ENCODE data around the gene GUCY2D. TPM values are rescaled to one million over a fixed set of nuclear protein-coding genes. Genes with fewer than 3 reads are reported as not detected.

The GUCY2D gene
- polyA plus RNA-seq, 1 donor (not counting 4 experiments of a cell fraction or from before 2014, with no cell fraction given) = 0.25 TPM

GRCh38 chr17:7987112-7987893, 15.1 kb upstream of the GUCY2D start:
- Histone ChIP-seq H3K36me3 (ENCODE audit: control insufficient read depth in 2 of 2, extremely low read depth in 1 of 2, insufficient read depth in 2 of 2, low read length in 2 of 2) (no peaks in the 10 kb centered on the region), H3K9me1 (ENCODE audit: control insufficient read depth, extremely low read depth, insufficient read depth, low read length) (no peaks in the 10 kb centered on the region), H2AFZ (ENCODE audit: control insufficient read depth, low read length) (no peak overlapping the region), H3K4me1 (ENCODE audit: control insufficient read depth, extremely low read depth, insufficient read depth, low read length) (peaks cover 13% of the 10 kb centered on the region), H3K27ac (ENCODE audit: control insufficient read depth, insufficient read depth, low read length) (no peak overlapping the region), H3K9ac (ENCODE audit: control insufficient read depth, extremely low read depth, insufficient read depth, low read length) (no peak overlapping the region), H3K9me3 (ENCODE audit: control insufficient read depth, low read depth, low read length) (no peaks in the 10 kb centered on the region), H3K4me3 (ENCODE audit: control insufficient read depth in 2 of 3, extremely low read depth in 1 of 3, insufficient read depth in 2 of 3, low read depth in 1 of 3, low read length in 3 of 3) (no peak overlapping the region), H3K27me3 (ENCODE audit: control insufficient read depth, extremely low read depth, insufficient read depth, low read length) (no peaks in the 10 kb centered on the region), H4K20me1 (ENCODE audit: control insufficient read depth, extremely low read depth, insufficient read depth, low read length) (no peaks in the 10 kb centered on the region), H3K79me2 (ENCODE audit: control insufficient read depth, insufficient read depth, low read length) (no peaks in the 10 kb centered on the region), H3K4me2 (ENCODE audit: control insufficient read depth, extremely low read depth, insufficient read depth, low read depth, low read length) (no peak overlapping the region)
- FAIRE-seq (no peak), DNase-seq (ENCODE audit: low read depth, low spot score) (no peak)
- dilution Hi-C loops (cut with MboI; ENCODE audit: extremely low pct_ligation_motif_present, low sequenced_read_pairs) = no loop called here
- TF ChIP-seq EZH2 (IDR thresholded peaks at IDR 0.05; ENCODE audit: low read length) = no peak

- no peak overlapping the region for H3K4me2 ChIP-seq (ENCODE audit: control insufficient read depth, extremely low read depth, insufficient read depth, low read depth, low read length)
- no peak overlapping the region for H3K4me3 ChIP-seq (ENCODE audit: control insufficient read depth in 2 of 3, extremely low read depth in 1 of 3, insufficient read depth in 2 of 3, low read depth in 1 of 3, low read length in 3 of 3)
- H3K9ac ChIP-seq (ENCODE audit: control insufficient read depth, extremely low read depth, insufficient read depth, low read length) = no peak overlapping the region
- H2AFZ ChIP-seq (ENCODE audit: control insufficient read depth, low read length) = peak overlapping the region; percentile 14
- dilution Hi-C loops (cut with MboI; ENCODE audit: extremely low pct_ligation_motif_present, low sequenced_read_pairs) = no loop called here
- TF ChIP-seq CTCF (optimal IDR thresholded peaks at IDR 0.05 in 1 of 3, IDR thresholded peaks at IDR 0.05 in 1 of 3, conservative IDR thresholded peaks at IDR 0.05 in 1 of 3; ENCODE audit: extremely low read depth in 1 of 3, insufficient read depth in 2 of 3, low read length in 3 of 3) (peak; percentile 17 to 56 (median 35)), EZH2 (IDR thresholded peaks at IDR 0.05; ENCODE audit: low read length) (no peak)
- H3K9me3 ChIP-seq (ENCODE audit: control insufficient read depth, low read depth, low read length) = no peaks in the 10 kb centered on the region
- H3K4me1 ChIP-seq (ENCODE audit: control insufficient read depth, extremely low read depth, insufficient read depth, low read length) = peaks cover 15% of the 10 kb centered on the region
- DNase-seq (ENCODE audit: low read depth, low spot score) = peak; percentile 57
- FAIRE-seq = no peak
- H3K79me2 ChIP-seq (ENCODE audit: control insufficient read depth, insufficient read depth, low read length) = no peaks in the 10 kb centered on the region
- H4K20me1 ChIP-seq (ENCODE audit: control insufficient read depth, extremely low read depth, insufficient read depth, low read length) = no peaks in the 10 kb centered on the region
- H3K36me3 ChIP-seq (ENCODE audit: control insufficient read depth in 2 of 2, extremely low read depth in 1 of 2, insufficient read depth in 2 of 2, low read length in 2 of 2) = no peaks in the 10 kb centered on the region
- no peaks in the 10 kb centered on the region for H3K27me3 ChIP-seq (ENCODE audit: control insufficient read depth, extremely low read depth, insufficient read depth, low read length)
- no peak overlapping the region for H3K27ac ChIP-seq (ENCODE audit: control insufficient read depth, insufficient read depth, low read length)
- H3K9me1 ChIP-seq (ENCODE audit: control insufficient read depth, extremely low read depth, insufficient read depth, low read length) = no peaks in the 10 kb centered on the region
These were observed 13.7 kb upstream of the GUCY2D start for GRCh38 chr17:7988750-7989178.

All from keratinocyte (primary cell).